Fibroblast of skin of back (primary cell): Measurements from ENCODE around the gene OTULINL. TPM values are rescaled to one million over a fixed set of nuclear protein-coding genes. Genes with fewer than 3 reads are reported as not detected.
A peak's percentile ranks its signal among the peaks of the same experiment; 100 is the strongest.
"Not testable (repeated sequence)": the region's sequence is repeated elsewhere in the genome, so short reads cannot be mapped to it uniquely, and the experiment has no call there.

ENCODE experiments used
- DNase-seq: peaks from one replicate; pipeline ENCODE4 v3.0.0-alpha.2; 2013
- polyA plus RNA-seq, 2 experiments: library from polyadenylated mRNA; unstranded; fragments of 120-200 nt; gene quantifications; one replicate each; pipeline ENCODE4 v1.2.1, GENCODE V29; 2013; ENCODE audit not compliant: insufficient read length in 2 of 2

OTULINL gene
- 0.56 TPM for polyA plus RNA-seq (2013, experiment 1 of 2; ENCODE audit: insufficient read length)
- polyA plus RNA-seq (2013, experiment 2 of 2; ENCODE audit: insufficient read length), result 0.22 TPM

- peak; percentile 80 for DNase-seq
Measured at GRCh38 chr5:14581106-14581890, at the start of gene OTULINL. OTULINL (plus strand) TSS chr5:14581792; CDS start chr5:14581895, 103 bp downstream.

- no peak for DNase-seq
Measured at GRCh38 chr5:14532180-14532579, 49.4 kb upstream of the OTULINL start.

GRCh38 chr5:14534773-14535172 is 46.8 kb upstream of the OTULINL start:
- DNase-seq, result no peak

- DNase-seq, result no peak
Measured at GRCh38 chr5:14545308-14545707, 36.3 kb upstream of the OTULINL start.

- DNase-seq, result no peak
Measured at GRCh38 chr5:14545862-14546261, 35.7 kb upstream of the OTULINL start.

GRCh38 chr5:14547666-14548065 is 33.9 kb upstream of the OTULINL start:
- DNase-seq, result no peak

- DNase-seq, result no peak
Measured at GRCh38 chr5:14551211-14551610, 30.4 kb upstream of the OTULINL start.

- no peak for DNase-seq
Measured at GRCh38 chr5:14552017-14552416, 29.6 kb upstream of the OTULINL start.

GRCh38 chr5:14554288-14554687 is 27.3 kb upstream of the OTULINL start:
- DNase-seq, result not testable (repeated sequence)

GRCh38 chr5:14556015-14556414 is 25.6 kb upstream of the OTULINL start:
- no peak for DNase-seq

- no peak for DNase-seq
Measured at GRCh38 chr5:14557203-14557770, 24.3 kb upstream of the OTULINL start.

- no peak for DNase-seq
Measured at GRCh38 chr5:14557791-14558415, 23.7 kb upstream of the OTULINL start.

- DNase-seq, result no peak
Measured at GRCh38 chr5:14560091-14560595, 21.4 kb upstream of the OTULINL start.

- no peak for DNase-seq
Measured at GRCh38 chr5:14561741-14562140, 19.9 kb upstream of the OTULINL start.

- no peak for DNase-seq
Measured at GRCh38 chr5:14568333-14568732, 13.3 kb upstream of the OTULINL start.

GRCh38 chr5:14569948-14570691 is 11.5 kb upstream of the OTULINL start:
- DNase-seq, result peak; percentile 25

- DNase-seq, result no peak
Measured at GRCh38 chr5:14571901-14572300, 9.7 kb upstream of the OTULINL start.

- DNase-seq, result no peak
Measured at GRCh38 chr5:14572385-14572784, 9.2 kb upstream of the OTULINL start.

GRCh38 chr5:14572836-14573235 is 8.8 kb upstream of the OTULINL start:
- DNase-seq, result no peak

GRCh38 chr5:14574096-14574495 is 7.5 kb upstream of the OTULINL start:
- no peak for DNase-seq

GRCh38 chr5:14574891-14575508 is 6.6 kb upstream of the OTULINL start:
- no peak for DNase-seq

- DNase-seq, result no peak
Measured at GRCh38 chr5:14576206-14576605, 5.4 kb upstream of the OTULINL start.
